ENCODE results near the gene KIAA1210. TPM values are rescaled to one million over a fixed set of nuclear protein-coding genes. Genes with fewer than 3 reads are reported as not detected.

Gene KIAA1210
- total and polyA plus RNA-seq, 2 of the 4 experiments (the other 2 are of a cell fraction): not detected

DNA sequence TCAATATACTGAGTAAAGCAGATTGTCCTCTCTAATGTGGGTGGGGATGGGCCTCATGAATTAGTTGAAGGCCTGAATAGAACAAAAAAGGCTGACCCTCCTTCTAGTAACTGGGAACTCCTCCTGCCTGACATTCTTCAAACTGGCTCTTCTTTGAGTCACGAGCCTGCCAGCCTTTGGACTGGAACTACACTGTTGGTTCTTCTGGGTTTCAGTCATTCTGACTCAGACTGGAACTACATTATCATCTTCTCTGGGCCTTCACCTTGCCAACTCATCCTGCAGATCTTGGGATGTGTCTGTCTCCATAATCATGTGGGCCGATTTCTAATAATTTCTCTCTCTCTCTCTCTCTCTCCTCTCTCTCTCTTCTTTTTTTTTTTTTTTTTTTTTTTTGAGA lies 81.7 kb downstream of the KIAA1210 start:
- intact Hi-C loops (cut with micrococcal nuclease): no loop called here
- Histone ChIP-seq H3K14ac (replicated peaks; ENCODE audit: low read depth, low read length) (no peak overlapping the region), H3K56ac (ENCODE audit: extremely low read depth, insufficient read depth, low read length) (no peak overlapping the region)

More for the DNA sequence above, 81.7 kb downstream of the KIAA1210 start:
- H3K4me1 ChIP-seq (ENCODE audit: control insufficient read depth, insufficient read depth, low read length): peaks cover 2% of the 10 kb centered on the region; the same call in 1 of the 2 replicates
- H4K20me1 ChIP-seq (ENCODE audit: insufficient read depth, low read length): no peaks in the 10 kb centered on the region
- H3K36me3 ChIP-seq (ENCODE audit: control insufficient read depth, insufficient read depth, low read length): no peaks in the 10 kb centered on the region
- BruUV-seq (replicated peaks): no TSS peak
- in situ Hi-C loops (cut with MboI; ENCODE audit: low sequenced_read_pairs): no loop called here
- no peak for DNase-seq
- H4K91ac ChIP-seq (ENCODE audit: insufficient read depth, low read depth, low read length): no peak overlapping the region
- H2AK5ac ChIP-seq (ENCODE audit: low read depth, low read length): no peak overlapping the region
- H3K9me3 ChIP-seq (ENCODE audit: control insufficient read depth, insufficient read depth, low read length): no peaks in the 10 kb centered on the region
- no peak overlapping the region for H3K4me3 ChIP-seq (ENCODE audit: insufficient read depth, low read depth, low read length)
- no peak overlapping the region for H3K27ac ChIP-seq (ENCODE audit: insufficient read depth, low read length)
- no peak overlapping the region for H2AFZ ChIP-seq (replicated peaks; ENCODE audit: low read length, poor library complexity)
- H2AK9ac ChIP-seq (replicated peaks; ENCODE audit: low read depth, low read length, poor library complexity): no peak overlapping the region
- dilution Hi-C loops (cut with HindIII; ENCODE audit: low sequenced_read_pairs, unreplicated experiment): no loop called here
- H3K4me2 ChIP-seq (ENCODE audit: low read depth, low read length): no peak overlapping the region
- TF ChIP-seq MAZ (IDR thresholded peaks at IDR 0.05; ENCODE audit: borderline replicate concordance, low read depth, low read length): no peak
- no peak for TF ChIP-seq POLR2A (IDR thresholded peaks at IDR 0.05; ENCODE audit: low read depth, low read length)
- TF ChIP-seq FOS (IDR thresholded peaks at IDR 0.05; ENCODE audit: low read depth, low read length): no peak
- TF ChIP-seq NFE2L2 (IDR thresholded peaks at IDR 0.05; ENCODE audit: low read depth, low read length): no peak
- no peak for TF ChIP-seq MXI1 (IDR thresholded peaks at IDR 0.05; ENCODE audit: borderline replicate concordance, low read depth, low read length)
- no peak for TF ChIP-seq RCOR1 (IDR thresholded peaks at IDR 0.05; ENCODE audit: insufficient replicate concordance, low read length)
- TF ChIP-seq MAFK (IDR thresholded peaks at IDR 0.05; ENCODE audit: low read depth, low read length): no peak
- no peak for TF ChIP-seq CHD1 (IDR thresholded peaks at IDR 0.05; ENCODE audit: low read depth, low read length)
- no peak for TF ChIP-seq CEBPB (IDR thresholded peaks at IDR 0.05; ENCODE audit: low read depth, low read length)
- no peak for TF ChIP-seq USF2 (IDR thresholded peaks at IDR 0.05; ENCODE audit: low read depth, low read length)
- TF ChIP-seq RFX5 (IDR thresholded peaks at IDR 0.05; ENCODE audit: low read depth, low read length): no peak
- no peak for TF ChIP-seq CTCF (conservative IDR thresholded peaks at IDR 0.05; ENCODE audit: low read depth, low read length)
- TF ChIP-seq SMC3 (IDR thresholded peaks at IDR 0.05; ENCODE audit: low read depth, low read length): no peak
- TF ChIP-seq, protein P1, sequence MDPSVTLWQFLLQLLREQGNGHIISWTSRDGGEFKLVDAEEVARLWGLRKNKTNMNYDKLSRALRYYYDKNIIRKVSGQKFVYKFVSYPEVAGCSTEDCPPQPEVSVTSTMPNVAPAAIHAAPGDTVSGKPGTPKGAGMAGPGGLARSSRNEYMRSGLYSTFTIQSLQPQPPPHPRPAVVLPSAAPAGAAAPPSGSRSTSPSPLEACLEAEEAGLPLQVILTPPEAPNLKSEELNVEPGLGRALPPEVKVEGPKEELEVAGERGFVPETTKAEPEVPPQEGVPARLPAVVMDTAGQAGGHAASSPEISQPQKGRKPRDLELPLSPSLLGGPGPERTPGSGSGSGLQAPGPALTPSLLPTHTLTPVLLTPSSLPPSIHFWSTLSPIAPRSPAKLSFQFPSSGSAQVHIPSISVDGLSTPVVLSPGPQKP (IDR thresholded peaks at IDR 0.05; ENCODE audit: borderline replicate concordance, low read depth, low read length): no peak
- TF ChIP-seq RAD21 (IDR thresholded peaks at IDR 0.05; ENCODE audit: low read length): no peak
- no peak for TF ChIP-seq BHLHE40 (IDR thresholded peaks at IDR 0.05; ENCODE audit: low read depth, low read length)
- ChIA-PET POLR2A (ENCODE audit: unreplicated experiment) (no interaction called here), CTCF (no interaction called here)
- H2BK5ac ChIP-seq (ENCODE audit: low read depth, low read length, poor library complexity, severe bottlenecking): no peak overlapping the region
- H3K23ac ChIP-seq (ENCODE audit: low read depth, low read length): no peak overlapping the region
- 29% methylated on average over 1 of the region's 2 CpGs; no CpG with 5 or more reads in 1 of the 2 experiments for WGBS, 2 experiments (ENCODE audit: extremely low coverage in 2 of 2, insufficient read length in 1 of 2)
- no peak overlapping the region for H4K8ac ChIP-seq (ENCODE audit: low read depth in 2 of 2, low read length in 2 of 2)
- H4K5ac ChIP-seq (ENCODE audit: low read depth, low read length): no peak overlapping the region
- no peak overlapping the region for H3K9ac ChIP-seq (ENCODE audit: low read depth, low read length)
- no peak overlapping the region for H2BK120ac ChIP-seq (ENCODE audit: low read depth, low read length)
- H3K79me1 ChIP-seq (ENCODE audit: low read depth in 1 of 2, low read length in 2 of 2): no peaks in the 10 kb centered on the region
- no peak overlapping the region for H3K18ac ChIP-seq (ENCODE audit: low read depth, low read length)
- H3K4ac ChIP-seq (ENCODE audit: low read depth, low read length): no peak overlapping the region
- ATAC-seq (ENCODE audit: low read depth): no peak
- no peak overlapping the region for H2BK20ac ChIP-seq (ENCODE audit: low read depth, low read length)
- no peaks in the 10 kb centered on the region for H3K27me3 ChIP-seq (ENCODE audit: control insufficient read depth, insufficient read depth, low read length)
- H3K9me1 ChIP-seq (ENCODE audit: insufficient read depth, low read length): peaks cover 3% of the 10 kb centered on the region; the same call in 1 of the 2 replicates
- no peak overlapping the region for H2BK15ac ChIP-seq (ENCODE audit: low read depth, low read length)

Data from IMR-90 (cell line).